Thyroid gland (tissue), 4 donors: ENCODE measurements around the gene FNDC3B. TPM values are rescaled to one million over a fixed set of nuclear protein-coding genes. Genes with fewer than 3 reads are reported as not detected.

Experiments used
- DNase-seq, 2 donors: peaks; one replicate each; pipeline ENCODE4 v3.0.0-alpha.2; 2019
- H3K27ac ChIP-seq, 3 donors: fragments of 200-600 bp; sonication (generic); 1 replicate in 2 of 3; 2 replicates in 1 of 3; pipeline ENCODE4 v1.5.1; 2016 to 2019; ENCODE audit warnings: mild to moderate bottlenecking in 1 of 3, moderate library complexity in 1 of 3
- H3K27me3 ChIP-seq: fragments of 200-600 bp; sonication (generic); one replicate; pipeline ENCODE4 v1.5.1; 2019
- H3K36me3 ChIP-seq, 2 donors: fragments of 200-600 bp; sonication (generic); one replicate each; pipeline ENCODE4 v1.5.1; 2016 to 2019
- H3K4me1 ChIP-seq, 2 donors: fragments of 200-600 bp; sonication (generic); one replicate each; pipeline ENCODE4 v1.5.1; 2017 to 2019
- H3K4me3 ChIP-seq, 3 donors: fragments of 200-600 bp; sonication (generic); replicated peaks in 1 of 3; 1 replicate in 2 of 3; 2 replicates in 1 of 3; pipeline ENCODE4 v1.5.1; 2016; ENCODE audit warnings: mild to moderate bottlenecking in 1 of 3
- H3K9me3 ChIP-seq: fragments of 200-600 bp; sonication (generic); one replicate; pipeline ENCODE4 v1.5.1; 2017
- CTCF ChIP-seq, 6 experiments: fragments of 200-600 bp in 3 of 6; fragments of 450-650 bp in 3 of 6; sonication (generic) in 3 of 6; IDR thresholded peaks; one replicate each; pipeline ENCODE4 v1.5.1; 2016 to 2019; ENCODE audit warnings: antibody characterized with exemption in 6 of 6, mild to moderate bottlenecking in 2 of 6, inconsistent platforms in 1 of 6, moderate library complexity in 1 of 6
- POLR2A ChIP-seq, 2 donors: fragments of 450-650 bp; IDR thresholded peaks; one replicate each; pipeline ENCODE4 v1.6.1; 2017; ENCODE audit warnings: antibody characterized with exemption in 2 of 2, mild to moderate bottlenecking in 2 of 2, moderate library complexity in 1 of 2
- WGBS, 2 donors: methylation state at CpG; one replicate each; pipeline ENCODE4 v1.1.5; 2017; 5-methylcytosine and 5-hydroxymethylcytosine counted together
- intact Hi-C: fragments of 100-400 bp; cut with DNase I; formaldehyde crosslinking; loops from one replicate; pipeline ENCODE4 v1.15.1; 2023
- total RNA-seq, 4 donors: library from RNA; depleted of rRNA; stranded (reverse); fragments of >200 nt; gene quantifications; one replicate each; pipeline ENCODE4 v1.2.3, GENCODE V29; 2016

Gene FNDC3B
- total RNA-seq, 4 donors from 2014 or later: 118 to 172 (median 146) TPM

- peaks cover 17 to 55% of the 10 kb centered on the region in 2 donors for H3K4me1 ChIP-seq
- H3K4me3 ChIP-seq: no peak overlapping the region
- intact Hi-C loops: no loop called here
- H3K9me3 ChIP-seq: no peaks in the 10 kb centered on the region
- WGBS, 2 donors: 96% methylated on average over 9 of the region's 9 CpGs
- no peak overlapping the region for H3K27ac ChIP-seq
- H3K36me3 ChIP-seq: no peaks in the 10 kb centered on the region
- no peak for TF ChIP-seq POLR2A (IDR thresholded peaks at IDR 0.05)
- no peak for TF ChIP-seq CTCF (IDR thresholded peaks at IDR 0.05)
- no peaks in the 10 kb centered on the region for H3K27me3 ChIP-seq
- no peak for DNase-seq
Observed at GRCh38 chr3:172166890-172167289, 127.5 kb downstream of the FNDC3B start.

- Histone ChIP-seq H3K36me3 (no peaks in the 10 kb centered on the region), H3K4me3 (no peak overlapping the region), H3K27ac (peak overlapping the region in 1 of 3 donors; percentile 31), H3K4me1 (peaks cover 17 to 61% of the 10 kb centered on the region in 2 donors), H3K27me3 (no peaks in the 10 kb centered on the region), H3K9me3 (no peaks in the 10 kb centered on the region)
- WGBS, 2 donors: 89 to 91% methylated on average over 3 of the region's 3 CpGs
- intact Hi-C loops: no loop called here
- DNase-seq: no peak
- TF ChIP-seq CTCF (IDR thresholded peaks at IDR 0.05) (no peak), POLR2A (IDR thresholded peaks at IDR 0.05) (no peak)
Observed at GRCh38 chr3:172167892-172168648, 128.7 kb downstream of the FNDC3B start.

- intact Hi-C loops: no loop called here
- Histone ChIP-seq H3K36me3 (no peaks in the 10 kb centered on the region), H3K4me3 (no peak overlapping the region), H3K27ac (peak overlapping the region in 1 of 3 donors; percentile 58), H3K9me3 (no peaks in the 10 kb centered on the region), H3K4me1 (peaks cover 33 to 79% of the 10 kb centered on the region in 2 donors), H3K27me3 (no peaks in the 10 kb centered on the region)
- TF ChIP-seq CTCF (IDR thresholded peaks at IDR 0.05) (no peak), POLR2A (IDR thresholded peaks at IDR 0.05) (no peak)
- WGBS, 2 donors: 86 to 95% methylated on average over 5 of the region's 5 CpGs
- no peak for DNase-seq
Observed at GRCh38 chr3:172170073-172170709, 130.8 kb downstream of the FNDC3B start.

- no peaks in the 10 kb centered on the region for H3K27me3 ChIP-seq
- no peak for DNase-seq
- intact Hi-C loops: no loop called here
- H3K27ac ChIP-seq: no peak overlapping the region
- peaks cover 37 to 86% of the 10 kb centered on the region in 2 donors for H3K4me1 ChIP-seq
- H3K36me3 ChIP-seq: no peaks in the 10 kb centered on the region
- no peaks in the 10 kb centered on the region for H3K9me3 ChIP-seq
- no peak for TF ChIP-seq POLR2A (IDR thresholded peaks at IDR 0.05)
- TF ChIP-seq CTCF (IDR thresholded peaks at IDR 0.05): no peak
- H3K4me3 ChIP-seq: no peak overlapping the region
Observed at GRCh38 chr3:172170841-172171240, 131.5 kb downstream of the FNDC3B start.
